HepG2 (cell line): Measurements from ENCODE around the gene GRIN3A. TPM values are rescaled to one million over a fixed set of nuclear protein-coding genes. Genes with fewer than 3 reads are reported as not detected.
A peak's percentile ranks its signal among the peaks of the same experiment; 100 is the strongest.

Source experiments
- ARHGAP35 ChIP-seq: sonication (generic); formaldehyde crosslinking; IDR thresholded peaks from 2 replicates; pipeline ENCODE4 v1.9.0; 2022; ENCODE audit warnings: mild to moderate bottlenecking, inconsistent platforms, moderate library complexity, missing genetic modification reagents, borderline replicate concordance
- CHCHD3 ChIP-seq: sonication (generic); formaldehyde crosslinking; IDR thresholded peaks from 2 replicates; pipeline ENCODE4 v1.8.0; 2022; ENCODE audit warnings: mild to moderate bottlenecking, missing genetic modification reagents, moderate library complexity
- HNRNPUL1 ChIP-seq: fragments of 200-400 bp; formaldehyde crosslinking; IDR thresholded peaks from 2 replicates; pipeline ENCODE4 v1.6.1; 2017; ENCODE audit warnings: low read depth, mild to moderate bottlenecking, low read length, moderate library complexity
- NCOA1 ChIP-seq: sonication (generic); formaldehyde crosslinking; IDR thresholded peaks from 2 replicates; pipeline ENCODE4 v1.9.0; 2021; ENCODE audit warnings: missing genetic modification reagents
- THYN1 ChIP-seq: sonication (generic); formaldehyde crosslinking; IDR thresholded peaks from 2 replicates; pipeline ENCODE4 v1.8.1; 2023; ENCODE audit warnings: low read depth, mild to moderate bottlenecking, moderate library complexity, missing genetic modification reagents, borderline replicate concordance
- XRCC5 ChIP-seq: fragments of 200-400 bp; formaldehyde crosslinking; optimal IDR thresholded peaks from 2 replicates; pipeline ENCODE3; 2017; ENCODE audit warnings: mild to moderate bottlenecking, low read length
- ZMAT3 ChIP-seq: sonication (generic); formaldehyde crosslinking; conservative IDR thresholded peaks from 2 replicates; pipeline ENCODE4 v1.7.0; 2021; ENCODE audit warnings: missing genetic modification reagents
- ZNF589 ChIP-seq: sonication (generic); formaldehyde crosslinking; conservative IDR thresholded peaks from 2 replicates; pipeline ENCODE4 v1.8.0; 2022; ENCODE audit warnings: mild to moderate bottlenecking, moderate library complexity, missing genetic modification reagents
- ZNF879 ChIP-seq: sonication (generic); formaldehyde crosslinking; IDR thresholded peaks from 2 replicates; pipeline ENCODE4 v1.8.1; 2023; ENCODE audit warnings: missing genetic modification reagents
- ZSCAN29 ChIP-seq: sonication (generic); formaldehyde crosslinking; conservative IDR thresholded peaks from 2 replicates; pipeline ENCODE4 v1.4.0; 2020; ENCODE audit warnings: mild to moderate bottlenecking, missing genetic modification reagents
- polyA plus RNA-seq, 8 experiments: library from polyadenylated mRNA; depleted of rRNA in 3 of 8; stranded (reverse) in 7 of 8; unstranded in 1 of 8; fragments of >200 nt; fragmentation: Illumina TruSeq in 4 of 8; extraction: Trizol in 4 of 8; gene quantifications; 2 replicates each; pipeline versions ENCODE4 v1.2.1 to v1.2.3, GENCODE V29; 2011 to 2016; ENCODE audit warnings: low read depth in 4 of 8, missing spikeins in 1 of 8, mixed read lengths in 1 of 8; ENCODE audit not compliant: insufficient read depth in 1 of 8
- total RNA-seq, 5 experiments: library from RNA; depleted of rRNA; stranded (reverse); fragments of >200 nt; fragmentation: Illumina TruSeq; extraction: Trizol; gene quantifications; 2 replicates each; pipeline ENCODE4 v1.2.3, GENCODE V29; 2016; ENCODE audit warnings: low read depth in 1 of 5
- TF ChIP-seq, protein P1 (sequence below): fragments of 450-650 bp; IDR thresholded peaks from 2 replicates; pipeline ENCODE4 v1.6.1; 2017
- TF ChIP-seq, protein P2 (sequence below): fragments of 450-650 bp; IDR thresholded peaks from 2 replicates; pipeline ENCODE4 v1.6.1; 2016
- TF ChIP-seq, protein P3 (sequence below): sonication (generic); formaldehyde crosslinking; IDR thresholded peaks from 2 replicates; pipeline ENCODE4 v1.5.0; 2020; ENCODE audit warnings: mild to moderate bottlenecking, missing genetic modification reagents
- TF ChIP-seq, protein P4 (sequence below): sonication (generic); formaldehyde crosslinking; IDR thresholded peaks from 2 replicates; pipeline ENCODE4 v1.5.0; 2020; ENCODE audit warnings: mild to moderate bottlenecking, missing genetic modification reagents
- TF ChIP-seq, protein P5 (sequence below): sonication (generic); formaldehyde crosslinking; conservative IDR thresholded peaks from 2 replicates; pipeline ENCODE4 v1.8.0; 2022; ENCODE audit warnings: mild to moderate bottlenecking, moderate library complexity, missing genetic modification reagents
- TF ChIP-seq, protein P6 (sequence below): sonication (generic); formaldehyde crosslinking; IDR thresholded peaks from 2 replicates; pipeline ENCODE4 v1.8.1; 2023; ENCODE audit warnings: mild to moderate bottlenecking, missing genetic modification reagents

GRIN3A gene
- total and polyA plus RNA-seq, 2 of the 13 experiments (the other 11 are each of a cell fraction or from before 2014, with no cell fraction given) = not detected

DNA sequence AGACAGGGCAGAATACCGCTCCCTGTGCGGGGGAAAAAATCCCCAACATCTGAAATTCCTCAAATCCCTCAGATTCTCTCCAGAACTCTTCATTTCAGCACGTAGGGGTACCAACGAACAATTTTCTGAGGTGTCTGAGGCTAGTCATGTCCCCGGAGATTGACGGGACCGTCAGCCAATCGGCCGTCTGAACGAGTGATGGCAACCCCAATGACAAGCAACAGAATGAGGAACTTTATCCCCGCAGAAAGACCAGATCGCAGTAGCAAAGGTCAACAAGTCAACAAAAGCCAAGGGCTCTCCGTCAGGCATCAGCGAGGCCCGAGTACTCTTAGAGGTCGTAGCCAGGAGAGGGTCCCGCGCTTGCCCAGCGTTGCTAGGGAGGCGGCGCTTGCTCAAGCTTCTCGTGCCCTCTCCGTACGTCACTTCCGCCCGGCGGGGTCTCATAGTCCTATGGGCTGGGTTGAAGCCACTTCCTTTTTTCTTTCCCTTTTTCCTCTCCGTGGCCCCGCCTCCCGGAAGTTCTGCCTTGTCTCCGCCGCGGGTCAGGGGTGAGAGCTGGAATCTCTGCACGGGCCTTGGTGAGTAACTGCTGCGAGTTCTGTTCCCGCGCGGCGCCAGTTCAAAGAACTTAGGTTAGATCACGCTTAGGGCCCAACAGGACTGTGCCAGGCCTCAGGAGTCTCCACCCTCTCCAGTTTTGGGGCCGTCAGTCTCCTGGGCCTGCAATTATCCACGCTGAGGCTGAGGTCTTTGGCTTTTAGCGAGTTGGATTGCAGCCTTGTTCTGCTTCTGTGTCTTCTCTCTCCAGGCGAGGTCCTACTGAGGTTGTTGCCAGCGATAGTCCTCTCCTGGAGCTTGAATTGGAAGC, 204.9 kb downstream of the GRIN3A start, which contains the start of gene RNF20 (continued):
- no peak for TF ChIP-seq ZNF879 (CRISPR knock-in tag)
- TF ChIP-seq, protein P1, sequence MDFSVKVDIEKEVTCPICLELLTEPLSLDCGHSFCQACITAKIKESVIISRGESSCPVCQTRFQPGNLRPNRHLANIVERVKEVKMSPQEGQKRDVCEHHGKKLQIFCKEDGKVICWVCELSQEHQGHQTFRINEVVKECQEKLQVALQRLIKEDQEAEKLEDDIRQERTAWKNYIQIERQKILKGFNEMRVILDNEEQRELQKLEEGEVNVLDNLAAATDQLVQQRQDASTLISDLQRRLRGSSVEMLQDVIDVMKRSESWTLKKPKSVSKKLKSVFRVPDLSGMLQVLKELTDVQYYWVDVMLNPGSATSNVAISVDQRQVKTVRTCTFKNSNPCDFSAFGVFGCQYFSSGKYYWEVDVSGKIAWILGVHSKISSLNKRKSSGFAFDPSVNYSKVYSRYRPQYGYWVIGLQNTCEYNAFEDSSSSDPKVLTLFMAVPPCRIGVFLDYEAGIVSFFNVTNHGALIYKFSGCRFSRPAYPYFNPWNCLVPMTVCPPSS = no peak
- TF ChIP-seq NCOA1 (CRISPR knock-in tag) = no peak
- no peak for TF ChIP-seq HNRNPUL1
- TF ChIP-seq ARHGAP35 = no peak
- TF ChIP-seq, protein P2, sequence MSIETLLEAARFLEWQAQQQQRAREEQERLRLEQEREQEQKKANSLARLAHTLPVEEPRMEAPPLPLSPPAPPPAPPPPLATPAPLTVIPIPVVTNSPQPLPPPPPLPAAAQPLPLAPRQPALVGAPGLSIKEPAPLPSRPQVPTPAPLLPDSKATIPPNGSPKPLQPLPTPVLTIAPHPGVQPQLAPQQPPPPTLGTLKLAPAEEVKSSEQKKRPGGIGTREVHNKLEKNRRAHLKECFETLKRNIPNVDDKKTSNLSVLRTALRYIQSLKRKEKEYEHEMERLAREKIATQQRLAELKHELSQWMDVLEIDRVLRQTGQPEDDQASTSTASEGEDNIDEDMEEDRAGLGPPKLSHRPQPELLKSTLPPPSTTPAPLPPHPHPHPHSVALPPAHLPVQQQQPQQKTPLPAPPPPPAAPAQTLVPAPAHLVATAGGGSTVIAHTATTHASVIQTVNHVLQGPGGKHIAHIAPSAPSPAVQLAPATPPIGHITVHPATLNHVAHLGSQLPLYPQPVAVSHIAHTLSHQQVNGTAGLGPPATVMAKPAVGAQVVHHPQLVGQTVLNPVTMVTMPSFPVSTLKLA = peak; percentile 37; the same call in 1 of the 2 replicates
- TF ChIP-seq, protein P3, sequence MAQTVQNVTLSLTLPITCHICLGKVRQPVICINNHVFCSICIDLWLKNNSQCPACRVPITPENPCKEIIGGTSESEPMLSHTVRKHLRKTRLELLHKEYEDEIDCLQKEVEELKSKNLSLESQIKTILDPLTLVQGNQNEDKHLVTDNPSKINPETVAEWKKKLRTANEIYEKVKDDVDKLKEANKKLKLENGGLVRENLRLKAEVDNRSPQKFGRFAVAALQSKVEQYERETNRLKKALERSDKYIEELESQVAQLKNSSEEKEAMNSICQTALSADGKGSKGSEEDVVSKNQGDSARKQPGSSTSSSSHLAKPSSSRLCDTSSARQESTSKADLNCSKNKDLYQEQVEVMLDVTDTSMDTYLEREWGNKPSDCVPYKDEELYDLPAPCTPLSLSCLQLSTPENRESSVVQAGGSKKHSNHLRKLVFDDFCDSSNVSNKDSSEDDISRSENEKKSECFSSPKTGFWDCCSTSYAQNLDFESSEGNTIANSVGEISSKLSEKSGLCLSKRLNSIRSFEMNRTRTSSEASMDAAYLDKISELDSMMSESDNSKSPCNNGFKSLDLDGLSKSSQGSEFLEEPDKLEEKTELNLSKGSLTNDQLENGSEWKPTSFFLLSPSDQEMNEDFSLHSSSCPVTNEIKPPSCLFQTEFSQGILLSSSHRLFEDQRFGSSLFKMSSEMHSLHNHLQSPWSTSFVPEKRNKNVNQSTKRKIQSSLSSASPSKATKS = no peak
- TF ChIP-seq, protein P4, sequence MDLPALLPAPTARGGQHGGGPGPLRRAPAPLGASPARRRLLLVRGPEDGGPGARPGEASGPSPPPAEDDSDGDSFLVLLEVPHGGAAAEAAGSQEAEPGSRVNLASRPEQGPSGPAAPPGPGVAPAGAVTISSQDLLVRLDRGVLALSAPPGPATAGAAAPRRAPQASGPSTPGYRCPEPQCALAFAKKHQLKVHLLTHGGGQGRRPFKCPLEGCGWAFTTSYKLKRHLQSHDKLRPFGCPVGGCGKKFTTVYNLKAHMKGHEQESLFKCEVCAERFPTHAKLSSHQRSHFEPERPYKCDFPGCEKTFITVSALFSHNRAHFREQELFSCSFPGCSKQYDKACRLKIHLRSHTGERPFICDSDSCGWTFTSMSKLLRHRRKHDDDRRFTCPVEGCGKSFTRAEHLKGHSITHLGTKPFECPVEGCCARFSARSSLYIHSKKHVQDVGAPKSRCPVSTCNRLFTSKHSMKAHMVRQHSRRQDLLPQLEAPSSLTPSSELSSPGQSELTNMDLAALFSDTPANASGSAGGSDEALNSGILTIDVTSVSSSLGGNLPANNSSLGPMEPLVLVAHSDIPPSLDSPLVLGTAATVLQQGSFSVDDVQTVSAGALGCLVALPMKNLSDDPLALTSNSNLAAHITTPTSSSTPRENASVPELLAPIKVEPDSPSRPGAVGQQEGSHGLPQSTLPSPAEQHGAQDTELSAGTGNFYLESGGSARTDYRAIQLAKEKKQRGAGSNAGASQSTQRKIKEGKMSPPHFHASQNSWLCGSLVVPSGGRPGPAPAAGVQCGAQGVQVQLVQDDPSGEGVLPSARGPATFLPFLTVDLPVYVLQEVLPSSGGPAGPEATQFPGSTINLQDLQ (CRISPR knock-in tag) = no peak
- TF ChIP-seq, protein P5, sequence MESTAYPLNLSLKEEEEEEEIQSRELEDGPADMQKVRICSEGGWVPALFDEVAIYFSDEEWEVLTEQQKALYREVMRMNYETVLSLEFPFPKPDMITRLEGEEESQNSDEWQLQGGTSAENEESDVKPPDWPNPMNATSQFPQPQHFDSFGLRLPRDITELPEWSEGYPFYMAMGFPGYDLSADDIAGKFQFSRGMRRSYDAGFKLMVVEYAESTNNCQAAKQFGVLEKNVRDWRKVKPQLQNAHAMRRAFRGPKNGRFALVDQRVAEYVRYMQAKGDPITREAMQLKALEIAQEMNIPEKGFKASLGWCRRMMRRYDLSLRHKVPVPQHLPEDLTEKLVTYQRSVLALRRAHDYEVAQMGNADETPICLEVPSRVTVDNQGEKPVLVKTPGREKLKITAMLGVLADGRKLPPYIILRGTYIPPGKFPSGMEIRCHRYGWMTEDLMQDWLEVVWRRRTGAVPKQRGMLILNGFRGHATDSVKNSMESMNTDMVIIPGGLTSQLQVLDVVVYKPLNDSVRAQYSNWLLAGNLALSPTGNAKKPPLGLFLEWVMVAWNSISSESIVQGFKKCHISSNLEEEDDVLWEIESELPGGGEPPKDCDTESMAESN (CRISPR knock-in tag) = 0 out of 2 replicates have a peak, but pooled peaks have one; percentile 51
- TF ChIP-seq XRCC5 = peak; percentile 79
- TF ChIP-seq ZNF589 = no peak
- TF ChIP-seq CHCHD3 = no peak
- TF ChIP-seq, protein P6, sequence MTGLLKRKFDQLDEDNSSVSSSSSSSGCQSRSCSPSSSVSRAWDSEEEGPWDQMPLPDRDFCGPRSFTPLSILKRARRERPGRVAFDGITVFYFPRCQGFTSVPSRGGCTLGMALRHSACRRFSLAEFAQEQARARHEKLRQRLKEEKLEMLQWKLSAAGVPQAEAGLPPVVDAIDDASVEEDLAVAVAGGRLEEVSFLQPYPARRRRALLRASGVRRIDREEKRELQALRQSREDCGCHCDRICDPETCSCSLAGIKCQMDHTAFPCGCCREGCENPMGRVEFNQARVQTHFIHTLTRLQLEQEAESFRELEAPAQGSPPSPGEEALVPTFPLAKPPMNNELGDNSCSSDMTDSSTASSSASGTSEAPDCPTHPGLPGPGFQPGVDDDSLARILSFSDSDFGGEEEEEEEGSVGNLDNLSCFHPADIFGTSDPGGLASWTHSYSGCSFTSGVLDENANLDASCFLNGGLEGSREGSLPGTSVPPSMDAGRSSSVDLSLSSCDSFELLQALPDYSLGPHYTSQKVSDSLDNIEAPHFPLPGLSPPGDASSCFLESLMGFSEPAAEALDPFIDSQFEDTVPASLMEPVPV (CRISPR knock-in tag) = peak; percentile 89; the same call in 1 of the 2 replicates
- TF ChIP-seq THYN1 (CRISPR knock-in tag) = 0 out of 2 replicates have a peak, but pooled peaks have one; percentile 59
- no peak; the same call in 1 of the 2 replicates for TF ChIP-seq ZSCAN29
- 0 out of 2 replicates have a peak, but pooled peaks have one; percentile 49 for TF ChIP-seq ZMAT3 (CRISPR knock-in tag)
